Heart left ventricle (tissue), 13 donors: ENCODE data around the gene CBY3.

ENCODE experiments used
- POLR2A ChIP-seq, 2 donors: fragments of 450-650 bp; IDR thresholded peaks; one replicate each; pipeline ENCODE4 v1.6.1; 2017; ENCODE audit warnings: antibody characterized with exemption in 2 of 2, mild to moderate bottlenecking in 2 of 2, moderate library complexity in 2 of 2
- TF ChIP-seq, protein P1 (sequence below), 12 donors: fragments of 200-600 bp; sonication (generic) in 4 of 12; IDR thresholded peaks; one replicate each; pipeline versions ENCODE4 v1.5.0 to v1.8.0; 2018 to 2022; ENCODE audit warnings: antibody characterized with exemption in 12 of 12, mild to moderate bottlenecking in 5 of 12
- donor health status: ischemic (EF 13 %, LVEDD 7.1; RV severe dilation, severe dysfunction).
- donor health status: DM: no; HTN: yes; CAD: no.
- donor health status: DM: no; HTN: no; CAD: no.
- donor health status: ischemic (EF 25% LVEDD 6.9; RV normal size, moderate dysfunction).
- donor health status: ischemic (EF 25% LVEDD 5.7; RV mildly dilated, moderate dysfunction).
- donor health status: ischemic (EF 35%, LVEDD 5.7; RV mildly dilated, moderate dysfunction).
- donor health status: nonischemic (EF 11% LVEDD 7.7; RV severe dilation, severe dysfunction).
- donor health status: DM: yes; HTN: yes; CAD: no.
- donor health status: PGD.
- donor health status: ischemic (EF 29% LVEDD 5.4; RV normal size, mild dysfunction).
- donor health status: nonischemic (EF 23%, LVEDD 6.1; RV moderate dilation, normal function).

- TF ChIP-seq, protein P1, sequence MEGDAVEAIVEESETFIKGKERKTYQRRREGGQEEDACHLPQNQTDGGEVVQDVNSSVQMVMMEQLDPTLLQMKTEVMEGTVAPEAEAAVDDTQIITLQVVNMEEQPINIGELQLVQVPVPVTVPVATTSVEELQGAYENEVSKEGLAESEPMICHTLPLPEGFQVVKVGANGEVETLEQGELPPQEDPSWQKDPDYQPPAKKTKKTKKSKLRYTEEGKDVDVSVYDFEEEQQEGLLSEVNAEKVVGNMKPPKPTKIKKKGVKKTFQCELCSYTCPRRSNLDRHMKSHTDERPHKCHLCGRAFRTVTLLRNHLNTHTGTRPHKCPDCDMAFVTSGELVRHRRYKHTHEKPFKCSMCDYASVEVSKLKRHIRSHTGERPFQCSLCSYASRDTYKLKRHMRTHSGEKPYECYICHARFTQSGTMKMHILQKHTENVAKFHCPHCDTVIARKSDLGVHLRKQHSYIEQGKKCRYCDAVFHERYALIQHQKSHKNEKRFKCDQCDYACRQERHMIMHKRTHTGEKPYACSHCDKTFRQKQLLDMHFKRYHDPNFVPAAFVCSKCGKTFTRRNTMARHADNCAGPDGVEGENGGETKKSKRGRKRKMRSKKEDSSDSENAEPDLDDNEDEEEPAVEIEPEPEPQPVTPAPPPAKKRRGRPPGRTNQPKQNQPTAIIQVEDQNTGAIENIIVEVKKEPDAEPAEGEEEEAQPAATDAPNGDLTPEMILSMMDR (IDR thresholded peaks at IDR 0.05) = no peak
- TF ChIP-seq POLR2A (IDR thresholded peaks at IDR 0.05) = peak; percentile 63 to 66
Measured at GRCh38 chr5:179698935-179699615, 18.2 kb upstream of the CBY3 start, which contains the start of gene CANX.
